Testis (tissue), 3 donors: Measurements from ENCODE around the gene SNX8. TPM values are rescaled to one million over a fixed set of nuclear protein-coding genes. Genes with fewer than 3 reads are reported as not detected.

ENCODE experiments used
- DNase-seq: peaks from one replicate; pipeline ENCODE4 v3.0.0-alpha.2; 2019
- H3K27ac ChIP-seq, 2 donors: fragments of 200-600 bp; sonication (generic); one replicate each; pipeline ENCODE4 v1.5.1; 2019
- H3K27me3 ChIP-seq: fragments of 200-600 bp; sonication (generic); one replicate; pipeline ENCODE4 v1.5.1; 2019
- H3K36me3 ChIP-seq: fragments of 200-600 bp; sonication (generic); one replicate; pipeline ENCODE4 v1.5.1; 2017; ENCODE audit warnings: low read depth; ENCODE audit errors: missing control alignments
- H3K4me1 ChIP-seq: fragments of 200-600 bp; sonication (generic); one replicate; pipeline ENCODE4 v1.5.1; 2019
- H3K4me3 ChIP-seq, 2 donors: fragments of 200-600 bp; sonication (generic); one replicate each; pipeline ENCODE4 v1.5.1; 2017 to 2019
- H3K9me3 ChIP-seq: fragments of 200-600 bp; sonication (generic); one replicate; pipeline ENCODE4 v1.5.1; 2017
- POLR2A ChIP-seq: fragments of 450-650 bp; IDR thresholded peaks from one replicate; pipeline ENCODE4 v1.6.1; 2017; ENCODE audit warnings: antibody characterized with exemption, mild to moderate bottlenecking, moderate library complexity
- WGBS, 2 donors: methylation state at CpG; one replicate each; pipeline ENCODE4 v1.1.5; 2018; 5-methylcytosine and 5-hydroxymethylcytosine counted together
- intact Hi-C: fragments of 100-400 bp; cut with DNase I; formaldehyde crosslinking; loops from one replicate; pipeline ENCODE4 v1.15.1; 2023; ENCODE audit warnings: low total_unique reads
- polyA plus RNA-seq: library from polyadenylated mRNA; stranded (reverse); fragments of 350-450 nt; fragmentation: Illumina TruSeq; extraction: RNeasy Lipid Tissue Mini Kit (QIAGEN cat#74804); gene quantifications from one replicate; pipeline ENCODE4 v1.2.3, GENCODE V29; 2014; ENCODE audit warnings: low read depth, low replicate concordance; ENCODE audit not compliant: insufficient read depth
- total RNA-seq, 2 donors: library from RNA; depleted of rRNA; stranded (reverse); fragments of >200 nt; gene quantifications; one replicate each; pipeline ENCODE4 v1.2.3, GENCODE V29; 2016
- TF ChIP-seq, protein P1 (sequence below), 3 experiments: fragments of 450-650 bp in 2 of 3; fragments of 200-600 bp in 1 of 3; sonication (generic) in 1 of 3; IDR thresholded peaks; one replicate each; pipeline ENCODE4 v1.5.1; 2016 to 2019; ENCODE audit warnings: antibody characterized with exemption in 3 of 3, mild to moderate bottlenecking in 2 of 3, moderate library complexity in 1 of 3

The SNX8 gene
- total and polyA plus RNA-seq, 3 donors from 2014 or later, result 50.9 to 90.8 (median 66.8) TPM

DNA sequence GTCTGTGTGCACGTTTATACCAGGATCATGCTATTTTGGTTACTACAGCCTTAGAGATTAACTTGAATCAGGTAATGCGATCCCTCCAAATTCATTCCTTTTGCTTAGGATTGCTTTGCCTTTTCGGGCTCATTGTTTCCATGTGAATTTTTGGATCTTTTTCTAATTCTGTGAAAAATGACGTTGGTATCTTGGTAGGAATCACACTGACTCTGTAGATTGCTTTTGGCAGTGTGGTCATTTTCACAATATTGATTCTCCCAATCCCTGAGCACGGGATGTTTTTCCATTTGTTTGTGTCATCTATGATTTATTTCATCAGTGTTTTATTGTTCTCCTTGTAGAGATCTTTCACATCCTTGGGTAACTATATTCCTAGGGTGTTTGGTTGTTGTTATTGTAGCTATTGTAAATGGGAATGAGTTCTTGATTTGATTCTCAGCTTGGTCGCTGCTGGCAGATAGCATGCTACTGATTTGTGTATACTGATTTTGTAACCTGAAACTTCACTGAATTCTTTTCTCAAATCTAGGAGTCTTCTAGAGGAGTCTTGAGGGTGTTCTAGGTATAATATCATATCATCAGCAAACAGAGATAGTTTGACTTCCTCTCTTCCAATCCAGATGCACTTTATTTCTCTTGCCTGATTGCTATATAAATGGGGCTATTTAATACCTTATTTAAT lies 18.2 kb downstream of the SNX8 start:
- DNase-seq, result no peak
- intact Hi-C loops, result no loop called here
- Histone ChIP-seq H3K9me3 (no peaks in the 10 kb centered on the region), H3K4me3 (no peak overlapping the region), H3K4me1 (no peaks in the 10 kb centered on the region), H3K36me3 (no peaks in the 10 kb centered on the region), H3K27me3 (no peaks in the 10 kb centered on the region), H3K27ac (no peak overlapping the region)
- WGBS, 2 donors, result 73 to 77% methylated on average over 6 of the region's 6 CpGs
- no peak for TF ChIP-seq POLR2A
- TF ChIP-seq, protein P1, sequence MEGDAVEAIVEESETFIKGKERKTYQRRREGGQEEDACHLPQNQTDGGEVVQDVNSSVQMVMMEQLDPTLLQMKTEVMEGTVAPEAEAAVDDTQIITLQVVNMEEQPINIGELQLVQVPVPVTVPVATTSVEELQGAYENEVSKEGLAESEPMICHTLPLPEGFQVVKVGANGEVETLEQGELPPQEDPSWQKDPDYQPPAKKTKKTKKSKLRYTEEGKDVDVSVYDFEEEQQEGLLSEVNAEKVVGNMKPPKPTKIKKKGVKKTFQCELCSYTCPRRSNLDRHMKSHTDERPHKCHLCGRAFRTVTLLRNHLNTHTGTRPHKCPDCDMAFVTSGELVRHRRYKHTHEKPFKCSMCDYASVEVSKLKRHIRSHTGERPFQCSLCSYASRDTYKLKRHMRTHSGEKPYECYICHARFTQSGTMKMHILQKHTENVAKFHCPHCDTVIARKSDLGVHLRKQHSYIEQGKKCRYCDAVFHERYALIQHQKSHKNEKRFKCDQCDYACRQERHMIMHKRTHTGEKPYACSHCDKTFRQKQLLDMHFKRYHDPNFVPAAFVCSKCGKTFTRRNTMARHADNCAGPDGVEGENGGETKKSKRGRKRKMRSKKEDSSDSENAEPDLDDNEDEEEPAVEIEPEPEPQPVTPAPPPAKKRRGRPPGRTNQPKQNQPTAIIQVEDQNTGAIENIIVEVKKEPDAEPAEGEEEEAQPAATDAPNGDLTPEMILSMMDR (IDR thresholded peaks at IDR 0.05), result no peak

- H3K27me3 ChIP-seq, result no peaks in the 10 kb centered on the region
- H3K4me1 ChIP-seq, result no peaks in the 10 kb centered on the region
- intact Hi-C loops, result no loop called here
- 92 to 94% methylated on average over 6 of the region's 6 CpGs for WGBS, 2 donors
- H3K27ac ChIP-seq, result no peak overlapping the region
- H3K36me3 ChIP-seq, result no peaks in the 10 kb centered on the region
- no peak for DNase-seq
- H3K4me3 ChIP-seq, result no peak overlapping the region
- no peak for TF ChIP-seq POLR2A
- TF ChIP-seq, protein P1 (IDR thresholded peaks at IDR 0.05), result no peak
- no peaks in the 10 kb centered on the region for H3K9me3 ChIP-seq
Measured at GRCh38 chr7:2290877-2291276, 23.4 kb downstream of the SNX8 start.

DNA sequence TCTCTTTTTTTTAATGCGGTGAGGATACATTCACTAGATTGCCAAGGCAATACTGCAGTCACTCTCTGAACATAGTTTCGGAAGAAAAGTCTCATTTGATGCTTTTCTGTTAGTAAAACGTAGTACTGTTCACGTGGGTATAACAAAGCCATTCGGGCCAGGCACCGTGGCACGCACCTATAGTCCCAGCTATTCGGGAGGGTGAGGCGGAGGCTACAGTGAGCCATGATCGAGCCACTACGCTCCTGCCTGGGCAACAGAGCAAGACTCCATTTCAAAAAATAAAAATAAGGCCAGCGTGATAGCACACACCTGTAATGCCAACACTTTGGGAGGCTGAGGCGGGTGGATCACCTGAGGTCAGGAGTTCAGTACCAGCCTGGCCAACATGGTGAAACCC lies 24.6 kb downstream of the SNX8 start:
- Histone ChIP-seq H3K27ac (no peak overlapping the region), H3K4me3 (no peak overlapping the region), H3K27me3 (no peaks in the 10 kb centered on the region), H3K36me3 (no peaks in the 10 kb centered on the region), H3K4me1 (peaks cover 6% of the 10 kb centered on the region), H3K9me3 (no peaks in the 10 kb centered on the region)
- TF ChIP-seq, protein P1 (IDR thresholded peaks at IDR 0.05), result no peak
- TF ChIP-seq POLR2A, result no peak
- intact Hi-C loops, result no loop called here
- WGBS, 2 donors, result 75 to 79% methylated on average over 13 of the region's 13 CpGs
- no peak for DNase-seq

GRCh38 chr7:2289111-2289586 lies 25.1 kb downstream of the SNX8 start:
- H3K4me1 ChIP-seq, result peaks cover 6% of the 10 kb centered on the region
- no peak overlapping the region for H3K4me3 ChIP-seq
- no peaks in the 10 kb centered on the region for H3K36me3 ChIP-seq
- H3K9me3 ChIP-seq, result no peaks in the 10 kb centered on the region
- no peak overlapping the region for H3K27ac ChIP-seq
- no peak for DNase-seq
- no peak for TF ChIP-seq POLR2A
- TF ChIP-seq, protein P1 (IDR thresholded peaks at IDR 0.05), result no peak
- intact Hi-C loops, result no loop called here
- WGBS, 2 donors, result 57 to 64% methylated on average over 17 to 20 of the region's 20 CpGs
- no peaks in the 10 kb centered on the region for H3K27me3 ChIP-seq

DNA sequence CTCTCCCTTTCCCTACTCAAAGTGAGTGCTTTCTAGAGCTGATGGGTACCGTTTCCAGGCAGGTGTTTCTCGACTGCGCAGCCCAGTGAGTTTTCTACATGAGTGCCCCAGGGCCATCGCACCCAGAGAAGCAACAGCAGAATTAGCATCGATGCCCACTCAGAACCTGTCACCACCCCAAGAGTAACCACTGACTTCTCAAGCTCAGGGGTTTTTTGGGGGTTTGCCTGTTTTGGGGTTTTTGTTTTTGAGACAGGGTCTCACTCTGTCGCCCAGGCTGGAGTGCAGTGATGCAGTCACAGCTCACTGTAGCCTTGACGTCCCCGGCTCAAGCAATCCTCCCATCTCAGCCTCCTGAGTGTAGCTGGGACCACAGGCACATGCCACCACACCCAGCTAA lies 25.7 kb downstream of the SNX8 start:
- no peak for DNase-seq
- H3K36me3 ChIP-seq, result no peaks in the 10 kb centered on the region
- peaks cover 6% of the 10 kb centered on the region for H3K4me1 ChIP-seq
- TF ChIP-seq POLR2A, result no peak
- TF ChIP-seq, protein P1 (IDR thresholded peaks at IDR 0.05), result no peak
- WGBS, 2 donors, result 93 to 94% methylated on average over 8 of the region's 8 CpGs
- H3K27me3 ChIP-seq, result no peaks in the 10 kb centered on the region
- H3K27ac ChIP-seq, result no peak overlapping the region
- no peak overlapping the region for H3K4me3 ChIP-seq
- H3K9me3 ChIP-seq, result no peaks in the 10 kb centered on the region
- intact Hi-C loops, result no loop called here
